HG03565 (cell line): ENCODE results near the gene KCTD10.
"Not testable (repeated sequence)": the region's sequence is repeated elsewhere in the genome, so short reads cannot be mapped to it uniquely, and the experiment has no call there.

ENCODE experiments used
- ATAC-seq: cut with Tn5 transposase; IDR thresholded peaks from one replicate; pipeline ENCODE4 v1.9.1; 2021; ENCODE audit warnings: mild to moderate bottlenecking, moderate library complexity; ENCODE audit not compliant: unreplicated experiment

The KCTD10 gene

DNA sequence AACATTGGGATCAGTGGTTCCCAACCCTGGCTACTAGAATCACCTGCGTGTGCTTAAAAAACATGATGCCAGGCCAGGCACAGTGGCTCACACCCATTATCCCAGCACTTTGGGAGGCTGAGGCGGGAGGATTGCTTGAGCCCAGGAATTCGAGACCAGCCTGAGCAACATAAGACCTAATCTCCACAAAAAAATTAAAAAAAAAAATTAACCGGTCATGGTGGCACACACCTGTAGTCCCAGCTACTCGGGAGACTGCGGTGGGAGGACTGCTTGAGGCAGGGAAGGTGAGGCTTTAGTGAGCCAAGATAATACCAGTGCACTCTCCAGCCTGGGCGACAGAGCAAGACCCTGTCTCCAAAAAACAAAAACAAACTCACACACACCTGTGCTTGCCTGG is 2.0 kb downstream of the KCTD10 start:
- no peak for ATAC-seq

DNA sequence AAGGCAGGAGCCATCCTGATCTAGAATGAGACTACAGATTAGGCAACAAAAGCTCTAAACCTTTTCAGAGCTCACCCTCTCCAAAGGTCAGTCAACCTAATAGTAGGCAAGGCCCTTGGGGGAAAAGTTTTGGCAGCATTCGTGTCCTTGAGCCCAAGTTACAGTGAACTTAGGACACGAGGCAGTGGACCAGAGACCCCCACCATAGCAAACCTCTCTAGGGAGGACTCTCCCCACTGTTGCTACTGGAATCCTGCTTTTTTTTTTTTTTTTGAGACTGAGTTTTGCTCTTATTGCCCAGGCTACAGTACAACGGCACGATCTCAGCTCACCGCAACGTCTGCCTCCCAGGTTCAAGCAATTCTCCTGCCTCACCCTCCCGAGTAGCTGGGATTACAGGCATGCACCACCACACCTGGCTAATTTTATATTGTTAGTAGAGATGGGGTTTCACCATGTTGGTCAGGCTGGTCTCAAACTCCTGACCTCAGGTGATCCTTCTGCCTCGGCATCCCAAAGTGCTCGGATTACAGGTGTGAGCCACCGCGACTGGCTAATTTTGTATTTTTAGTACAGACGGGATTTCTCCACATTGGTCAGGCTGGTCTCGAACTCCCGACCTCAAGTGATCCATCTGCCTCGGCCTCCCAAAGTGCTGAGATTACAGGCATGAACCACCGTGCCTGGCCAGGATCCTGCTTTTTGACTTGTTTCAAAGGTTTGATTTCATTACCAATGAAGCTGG is 3.4 kb downstream of the KCTD10 start:
- not testable (repeated sequence) for ATAC-seq

DNA sequence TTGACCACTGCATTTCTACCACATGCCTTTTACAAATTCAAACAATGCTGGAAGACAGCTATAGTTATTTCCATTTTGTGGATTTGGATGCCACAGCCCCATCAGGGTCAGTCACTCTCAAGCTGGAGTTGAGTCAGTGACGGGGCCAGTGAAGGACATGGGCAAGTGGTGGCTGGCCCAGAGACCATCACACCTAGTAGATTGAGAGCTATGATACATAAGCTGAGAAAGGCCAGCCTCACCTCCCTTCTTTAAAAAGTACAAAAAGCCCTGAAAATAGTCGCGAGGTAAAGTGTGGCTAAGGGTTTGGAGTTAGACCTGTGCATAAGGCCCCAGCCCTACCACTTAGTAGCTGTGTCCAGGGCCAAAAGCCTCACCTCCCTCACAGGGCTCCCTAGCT is 4.1 kb downstream of the KCTD10 start:
- no peak for ATAC-seq

DNA sequence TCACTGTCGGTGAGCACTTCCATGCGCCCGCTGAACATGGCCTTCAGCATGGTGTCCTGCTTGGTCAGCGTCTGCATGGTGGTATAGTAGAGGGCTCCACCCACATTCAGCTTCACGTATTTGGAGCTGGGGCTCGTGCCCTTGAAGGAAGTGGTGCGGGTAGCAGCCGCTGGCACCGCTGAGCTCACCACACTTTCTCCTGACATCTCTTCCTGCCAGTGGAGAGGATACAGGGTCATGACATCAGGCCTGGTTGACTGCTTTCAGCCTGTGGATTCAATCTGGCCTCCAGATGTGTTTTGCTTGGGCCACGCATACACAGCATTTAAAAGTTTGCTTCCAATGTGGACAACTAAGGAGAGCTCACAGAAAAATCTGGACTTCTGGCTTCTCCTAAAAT is 7.6 kb downstream of the KCTD10 start:
- ATAC-seq: no peak

DNA sequence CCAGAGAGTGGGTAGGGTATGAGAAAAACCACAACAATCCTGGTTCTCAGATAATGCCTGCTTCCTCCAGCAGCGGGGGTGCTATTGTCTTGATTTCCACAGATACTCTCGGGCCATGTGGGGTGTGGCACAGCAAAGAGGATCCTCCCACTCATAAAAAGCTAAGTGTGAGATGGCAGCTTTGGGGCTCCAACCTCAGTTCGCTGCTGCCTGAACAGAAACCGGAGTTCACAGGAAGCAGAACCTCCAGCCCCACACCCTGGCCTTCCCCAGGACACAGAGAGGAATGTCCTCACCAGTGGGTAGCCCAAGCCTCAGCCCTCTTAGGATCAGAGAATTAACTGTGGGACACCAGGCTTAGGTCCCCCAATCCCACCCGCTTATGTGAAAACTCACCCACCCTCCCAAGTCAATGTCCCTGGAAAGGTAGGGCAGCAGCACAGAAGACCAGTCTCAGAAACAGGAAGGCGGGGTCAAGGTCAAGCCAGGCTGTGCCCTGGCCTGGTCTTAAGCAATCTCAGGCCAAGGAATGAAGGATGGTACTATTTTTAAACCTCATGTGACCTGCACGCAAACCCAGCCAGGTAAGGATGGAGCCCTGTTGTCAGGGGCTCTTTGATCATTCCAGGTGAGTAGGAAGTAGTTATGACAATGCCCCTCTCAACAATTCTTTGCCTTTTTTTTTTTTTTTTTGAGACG is 9.0 kb downstream of the KCTD10 start:
- ATAC-seq: no peak

DNA sequence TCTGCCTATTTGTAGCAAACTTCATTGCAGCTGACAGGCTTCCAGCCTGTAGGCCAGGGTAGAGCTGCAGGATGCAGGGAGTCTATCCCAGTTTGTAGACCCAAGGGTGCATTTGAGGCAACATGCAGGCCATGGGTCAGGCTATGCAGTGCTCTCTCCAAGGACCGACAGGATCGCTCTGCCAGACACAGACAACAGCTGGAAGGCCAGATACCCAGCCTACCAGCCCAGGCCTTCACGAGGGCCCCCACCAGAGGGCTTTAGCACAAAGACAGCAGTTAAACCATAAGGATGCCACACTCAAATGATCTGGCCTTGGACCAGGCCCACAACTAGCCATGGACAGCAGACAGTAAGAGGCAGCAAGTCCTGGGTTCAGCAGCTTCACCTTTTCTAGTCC is 10.3 kb downstream of the KCTD10 start:
- ATAC-seq: no peak

DNA sequence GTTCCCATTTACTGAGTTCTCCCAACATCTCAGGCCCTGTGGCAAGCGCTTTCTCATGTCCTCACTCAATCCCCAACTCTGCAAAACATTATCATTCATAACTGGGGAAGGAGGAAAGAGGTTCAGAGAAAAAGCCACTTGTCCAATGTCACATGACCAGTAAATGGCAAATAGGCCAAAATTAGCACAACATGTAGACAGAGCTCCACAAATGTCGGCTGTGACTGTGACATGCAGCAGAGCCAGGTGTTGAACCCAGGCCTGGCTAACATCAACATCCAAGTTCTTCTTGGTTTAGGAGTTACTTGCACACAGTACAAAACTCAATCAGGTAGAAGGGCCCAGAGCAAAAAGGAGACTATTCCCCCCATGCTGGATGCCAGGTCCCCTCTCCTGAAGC is 10.8 kb downstream of the KCTD10 start:
- no peak for ATAC-seq

DNA sequence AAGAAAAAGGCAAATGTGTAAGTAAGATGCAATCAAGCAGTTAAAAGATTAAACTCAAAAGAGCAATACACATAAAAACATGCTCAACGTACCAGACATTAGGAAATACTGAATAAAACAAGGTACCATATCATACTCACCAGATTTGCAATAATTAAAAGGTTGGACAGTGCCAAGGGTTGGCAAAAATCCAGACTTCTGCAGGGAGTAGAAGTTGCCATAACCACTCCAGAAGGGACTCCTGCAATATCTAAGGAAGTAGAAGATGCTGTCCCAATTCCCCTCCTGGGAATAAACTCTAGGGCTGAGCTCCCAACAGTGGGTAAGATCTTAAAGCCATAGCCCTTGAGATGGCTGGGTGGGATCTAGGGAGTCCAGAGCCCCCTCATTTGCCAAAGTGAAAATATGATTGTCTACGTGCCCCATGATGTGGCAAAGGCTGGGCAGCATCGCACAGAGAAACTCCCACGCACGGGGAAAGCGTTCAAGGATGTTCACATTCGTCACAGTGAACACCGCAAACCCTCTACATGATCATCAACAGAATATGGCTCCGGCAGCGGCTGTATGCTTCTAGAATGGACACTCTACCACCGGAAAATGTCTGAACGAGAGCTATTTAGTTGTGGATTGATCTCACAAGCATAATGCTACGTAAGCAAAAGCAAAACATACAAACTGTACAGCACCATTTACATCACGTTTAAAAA is 12.3 kb downstream of the KCTD10 start:
- no peak for ATAC-seq

DNA sequence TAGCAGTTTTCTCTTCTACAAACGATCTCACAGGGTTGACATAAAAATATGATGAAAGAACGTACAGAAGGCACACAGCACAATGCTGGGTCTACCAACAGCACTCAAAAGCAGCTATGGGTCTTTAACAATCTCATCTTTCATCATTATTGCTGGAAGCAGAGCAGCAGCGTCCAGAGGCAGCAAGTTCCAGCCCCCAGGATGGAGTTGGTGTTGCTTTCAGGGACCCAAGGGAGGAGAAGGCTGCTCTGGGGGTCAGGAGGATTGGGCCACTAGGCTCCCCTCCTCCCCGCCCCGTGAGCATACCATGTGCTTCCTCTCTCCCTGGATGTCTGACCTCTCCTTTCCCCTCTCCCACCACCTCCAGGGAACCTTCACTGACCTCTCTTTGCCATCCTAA is 13.3 kb downstream of the KCTD10 start:
- no peak for ATAC-seq

DNA sequence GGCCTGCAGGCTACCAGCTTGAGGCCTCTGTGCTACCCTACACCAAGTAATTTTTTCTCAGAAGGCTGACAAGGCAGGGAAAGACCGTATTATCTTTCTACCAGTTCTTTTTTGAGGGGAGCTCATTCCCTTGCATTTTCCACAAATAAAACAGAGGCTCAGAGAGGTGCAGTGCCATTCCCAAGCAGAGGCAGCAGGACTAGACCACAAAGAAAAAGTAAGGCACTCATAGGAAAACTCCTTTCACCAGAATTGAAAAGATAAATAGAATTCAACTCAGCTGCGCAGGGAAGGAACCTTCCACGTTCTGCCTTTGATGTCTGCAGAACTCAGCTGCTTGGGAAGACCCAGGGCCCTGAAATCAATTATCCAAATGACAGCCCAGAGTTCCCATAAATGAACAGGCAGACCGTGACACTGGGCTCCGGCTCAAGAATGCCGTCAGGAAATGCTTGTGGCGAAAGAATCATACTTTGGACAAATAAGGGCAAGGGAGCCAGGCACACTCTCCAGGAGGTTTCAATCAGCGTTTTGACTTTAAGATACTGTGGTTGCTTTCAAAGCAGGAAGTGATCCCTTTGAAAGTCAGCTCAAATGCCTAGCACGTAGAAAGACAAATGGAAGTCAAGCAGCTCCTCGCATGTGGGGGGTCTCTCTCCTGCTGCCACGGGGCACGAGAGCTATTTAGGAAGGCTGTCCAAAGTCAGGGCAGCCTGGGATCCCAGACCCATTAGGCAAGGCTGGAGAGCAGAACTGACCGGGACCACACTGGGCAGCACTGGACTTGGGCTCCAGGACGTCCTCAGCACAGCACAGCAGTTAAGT is 14.0 kb downstream of the KCTD10 start:
- ATAC-seq: no peak

DNA sequence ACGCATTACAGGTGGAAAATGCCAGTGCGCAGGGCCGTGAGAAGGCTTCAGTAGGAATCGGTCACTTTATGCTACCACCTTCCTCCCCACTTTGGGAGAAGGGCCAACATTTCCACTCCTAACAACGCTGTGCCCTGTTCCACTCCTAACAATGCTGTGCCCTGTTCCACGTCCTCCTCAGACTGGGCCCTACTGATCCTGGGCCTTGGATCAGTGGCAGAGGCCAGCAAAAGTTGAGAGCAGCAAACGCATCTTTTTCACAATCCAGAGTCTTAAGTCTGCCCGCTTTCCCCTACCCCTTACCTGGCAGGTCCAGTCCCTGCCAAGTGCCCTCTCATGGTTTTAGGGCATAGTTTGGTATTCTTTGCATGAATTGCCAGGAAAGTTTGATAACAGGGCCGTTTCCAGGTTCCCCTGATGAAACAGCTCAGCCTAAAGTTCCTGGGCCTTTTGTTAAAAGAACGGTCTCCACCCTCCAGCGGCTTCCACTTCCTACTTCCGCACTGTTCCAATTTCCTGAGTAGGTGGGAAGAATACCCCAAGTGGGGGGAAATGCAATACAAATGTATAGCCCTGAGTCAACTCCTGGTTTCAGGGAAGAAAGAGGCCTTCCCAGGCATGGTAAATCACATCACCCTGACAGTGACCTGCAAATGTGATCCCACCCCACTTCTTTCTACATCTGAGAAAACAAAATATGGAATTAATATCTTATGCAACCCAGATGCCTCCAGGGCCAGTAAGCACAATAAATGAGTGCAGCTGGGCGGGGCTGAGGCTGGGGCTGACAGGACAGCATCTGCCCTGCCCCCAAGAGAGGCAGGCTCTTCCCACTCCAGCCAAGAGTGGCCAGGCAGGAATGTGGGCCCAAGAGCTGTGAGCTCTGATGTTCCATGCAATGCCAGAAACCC is 15.0 kb downstream of the KCTD10 start:
- ATAC-seq: no peak

DNA sequence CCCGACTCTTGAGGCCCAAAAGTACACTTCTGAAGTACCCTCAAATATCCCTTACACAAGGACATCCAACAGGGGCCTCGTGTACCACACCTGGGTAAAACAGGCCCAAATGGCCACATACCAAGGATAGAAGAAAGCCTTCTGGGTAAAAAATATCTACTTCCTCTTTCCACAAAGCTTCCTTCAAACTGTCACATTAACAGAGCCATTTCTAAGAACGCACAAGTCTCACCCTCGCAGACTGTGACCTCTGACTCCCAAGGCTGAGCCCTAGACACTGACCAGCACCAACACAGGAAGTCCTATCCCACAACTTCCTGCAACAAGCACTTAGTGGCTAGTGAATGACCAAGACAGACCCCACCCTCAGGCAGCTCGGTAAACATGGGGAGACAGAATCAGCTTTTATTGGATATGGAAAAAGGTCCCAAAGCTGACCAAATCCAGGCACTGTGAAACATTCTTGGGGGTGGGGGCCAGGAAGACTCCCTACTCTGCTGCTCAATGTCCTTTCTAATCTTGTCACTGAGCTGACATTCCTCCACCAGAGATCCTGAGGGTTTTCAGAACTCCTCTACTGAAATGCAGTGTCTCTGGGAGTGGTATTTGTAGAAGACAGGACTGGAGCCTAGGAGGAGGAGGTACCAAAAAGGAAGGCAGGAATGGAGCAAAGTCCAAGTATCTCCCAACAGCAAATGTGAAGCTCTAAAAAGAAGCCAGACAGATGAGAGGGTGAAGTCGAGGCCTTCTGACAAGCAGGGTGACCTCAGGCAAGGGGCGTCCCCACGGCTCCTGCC is 15.9 kb downstream of the KCTD10 start:
- ATAC-seq: no peak

DNA sequence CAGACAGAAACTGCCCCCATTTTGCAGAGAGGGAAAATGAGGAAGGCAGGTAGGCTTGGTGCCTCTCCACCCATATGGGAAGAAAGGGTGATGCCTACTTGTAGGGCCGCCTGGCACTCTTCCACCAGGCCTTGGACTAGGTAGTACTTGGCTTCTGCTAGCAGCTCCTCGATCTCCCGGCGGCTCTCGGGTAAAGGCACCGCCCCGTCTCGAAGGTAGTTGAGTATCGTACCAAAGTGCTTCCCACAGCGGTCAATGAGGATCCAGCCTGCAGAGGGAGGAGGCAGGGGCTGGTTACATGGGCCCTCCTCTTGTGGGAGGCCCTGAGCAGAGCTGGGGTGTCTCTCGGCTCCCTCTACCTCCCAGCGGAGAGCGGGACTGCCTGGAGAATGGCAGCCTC is 16.6 kb downstream of the KCTD10 start:
- ATAC-seq: no peak

DNA sequence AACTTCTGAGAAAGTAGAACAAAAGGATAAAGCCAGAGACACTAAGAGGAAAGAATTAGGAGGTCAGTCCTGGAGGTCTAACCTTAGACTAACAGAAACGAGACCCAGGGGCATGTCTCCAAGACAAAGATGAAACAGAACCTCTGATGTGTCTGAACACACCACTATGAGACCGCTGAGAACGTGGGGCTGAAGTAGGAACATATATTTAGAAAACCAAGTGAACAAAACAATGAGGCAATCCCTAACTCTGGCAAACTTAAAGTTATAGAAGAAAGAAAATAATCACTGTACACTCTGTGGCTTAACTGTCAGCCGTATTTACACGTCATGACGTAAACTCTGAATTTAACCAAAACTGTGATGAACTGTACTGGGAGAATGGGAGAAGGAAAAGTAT is 17.9 kb downstream of the KCTD10 start:
- no peak for ATAC-seq

DNA sequence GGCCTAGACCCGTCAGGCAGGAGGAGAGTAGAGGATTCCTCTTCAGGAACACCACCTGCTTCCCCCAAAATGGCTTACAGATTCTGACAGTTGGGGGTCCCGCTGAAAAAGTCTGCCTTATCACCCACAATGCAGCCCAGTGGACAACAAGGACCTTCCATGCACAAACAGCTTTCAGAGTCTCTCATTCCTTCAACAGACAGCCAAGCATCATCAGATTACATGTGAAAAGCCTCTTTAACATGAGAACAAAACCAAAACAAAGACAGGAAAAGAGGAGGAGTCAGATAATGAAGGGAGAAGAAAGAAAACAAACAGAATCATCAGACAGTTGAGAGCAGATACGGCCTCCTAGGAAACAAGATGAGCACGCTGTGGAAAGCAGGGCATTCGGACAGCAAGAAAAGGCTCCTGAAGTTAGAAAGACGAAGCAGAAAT is 18.3 kb downstream of the KCTD10 start:
- ATAC-seq: no peak

DNA sequence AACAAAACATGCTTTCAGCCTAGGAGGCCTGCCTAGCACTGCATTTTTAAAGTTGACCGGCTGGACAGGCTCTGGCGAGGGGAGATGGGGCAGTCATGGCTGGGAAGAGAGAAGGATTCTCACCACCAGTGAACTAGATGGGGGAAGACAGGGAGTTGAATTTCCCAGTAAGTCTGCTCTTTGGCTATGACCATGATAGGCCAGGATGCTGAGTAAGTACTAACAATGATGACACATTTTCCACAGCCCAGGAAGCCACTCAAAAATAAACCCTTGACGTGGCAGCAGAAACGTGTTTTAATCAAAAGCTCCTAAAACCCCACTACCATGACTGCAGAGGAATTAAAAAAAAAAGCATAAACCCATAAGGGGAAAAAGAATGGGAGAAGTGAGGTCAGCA is 19.0 kb downstream of the KCTD10 start:
- ATAC-seq: no peak

DNA sequence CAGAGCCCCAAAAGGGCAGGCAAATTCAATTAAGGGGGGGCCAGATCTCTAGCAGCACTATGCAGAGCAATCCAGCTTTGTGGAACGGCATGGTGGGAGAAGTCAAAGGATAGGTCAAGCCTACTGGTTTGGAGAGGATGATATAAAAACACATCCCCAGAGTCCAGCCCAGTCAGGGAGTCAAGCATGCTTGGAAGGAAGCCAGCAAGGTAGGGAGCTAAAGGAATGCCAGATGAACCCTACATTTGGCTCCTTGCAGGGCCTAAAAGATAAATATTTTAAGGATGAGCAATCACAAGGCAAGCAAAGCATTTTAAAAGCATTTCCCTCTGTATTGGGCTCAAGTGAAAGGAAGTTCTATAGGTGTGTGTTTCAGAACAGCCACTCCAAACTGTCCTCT is 21.4 kb downstream of the KCTD10 start:
- no peak for ATAC-seq

DNA sequence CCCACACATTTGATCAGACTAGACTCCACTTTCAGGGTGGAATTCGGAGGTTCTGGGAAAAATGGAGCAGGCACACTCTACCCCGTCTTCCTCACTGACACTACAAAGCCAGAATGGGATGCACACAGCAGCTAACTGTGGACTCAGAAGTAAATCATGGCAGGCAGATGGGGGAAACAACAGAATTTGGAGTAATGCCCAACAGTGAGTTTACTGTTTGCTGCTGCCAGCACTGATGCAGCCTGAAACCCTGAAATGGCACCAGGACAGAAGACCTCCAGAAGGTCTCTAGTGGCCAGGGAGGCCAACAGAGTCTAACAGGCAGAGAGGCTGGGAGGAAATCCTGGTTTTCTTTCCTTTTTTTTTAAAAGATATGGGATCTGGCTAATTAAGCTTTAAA is 24.6 kb downstream of the KCTD10 start:
- no peak for ATAC-seq

DNA sequence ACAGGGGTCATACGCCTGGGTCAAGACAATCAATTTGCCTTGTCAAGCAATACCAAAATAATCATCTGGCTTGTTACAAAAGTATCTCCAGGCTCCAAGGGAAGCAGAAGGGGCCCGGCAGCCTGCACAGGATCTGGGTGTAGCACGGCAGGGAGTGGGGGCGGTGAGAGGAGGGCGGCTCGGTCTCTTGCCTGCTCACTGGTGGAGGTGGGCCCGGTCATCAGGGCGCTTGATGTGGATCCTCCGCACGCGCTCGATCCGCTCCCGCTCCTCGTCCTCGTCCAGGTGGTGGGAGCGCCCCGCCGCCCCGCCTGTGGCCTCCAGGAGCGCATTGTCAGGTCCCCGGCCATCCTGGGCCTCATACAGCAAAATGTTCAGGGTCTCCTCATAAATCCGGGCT is 25.7 kb downstream of the KCTD10 start:
- no peak for ATAC-seq
